ENCODE results near the gene DIAPH2. TPM values are rescaled to one million over a fixed set of nuclear protein-coding genes. Genes with fewer than 3 reads are reported as not detected.

DIAPH2 gene
- total and polyA plus RNA-seq, 2 donors from 2014 or later: 2.1 to 15.0 TPM

GRCh38 chrX:97026406-97026805, 341.8 kb downstream of the DIAPH2 start:
- FAIRE-seq (peak; percentile 17), DNase-seq (peak in 2 of 5 donors; percentile 14 to 19)
- H3K27me3 ChIP-seq (ENCODE audit: control insufficient read depth, insufficient read depth, low read length): no peaks in the 10 kb centered on the region
- H3K9ac ChIP-seq (ENCODE audit: low read length in 3 of 3): no peak overlapping the region
- intact Hi-C loops (cut with DNase I): no loop called here
- H3K4me3 ChIP-seq (ENCODE audit: low read length in 3 of 3): no peak overlapping the region
- no peaks in the 10 kb centered on the region for H3K4me1 ChIP-seq (ENCODE audit: control insufficient read depth in 2 of 3, insufficient read depth in 2 of 3, low read depth in 1 of 3, low read length in 3 of 3)
- no peak for TF ChIP-seq CTCF (IDR thresholded peaks at IDR 0.05; ENCODE audit: borderline replicate concordance, extremely low read depth, insufficient read depth)
- H3K9me3 ChIP-seq (ENCODE audit: control insufficient read depth in 2 of 3, insufficient read depth in 1 of 3, low read length in 3 of 3): no peaks in the 10 kb centered on the region
- no peak overlapping the region for H3K27ac ChIP-seq (ENCODE audit: low read depth in 2 of 2, low read length in 2 of 2)
- no peaks in the 10 kb centered on the region for H3K36me3 ChIP-seq (ENCODE audit: control insufficient read depth in 2 of 3, insufficient read depth in 3 of 3, low read length in 3 of 3)

- FAIRE-seq (no peak), DNase-seq (no peak)
- Histone ChIP-seq H3K4me1 (ENCODE audit: control insufficient read depth in 2 of 3, insufficient read depth in 2 of 3, low read depth in 1 of 3, low read length in 3 of 3) (no peaks in the 10 kb centered on the region), H3K27ac (ENCODE audit: low read depth in 2 of 2, low read length in 2 of 2) (no peak overlapping the region), H3K9me3 (ENCODE audit: control insufficient read depth in 2 of 3, insufficient read depth in 1 of 3, low read length in 3 of 3) (no peaks in the 10 kb centered on the region), H3K27me3 (ENCODE audit: control insufficient read depth, insufficient read depth, low read length) (peaks cover 3% of the 10 kb centered on the region), H3K4me3 (ENCODE audit: low read length in 3 of 3) (no peak overlapping the region), H3K36me3 (ENCODE audit: control insufficient read depth in 2 of 3, insufficient read depth in 3 of 3, low read length in 3 of 3) (no peaks in the 10 kb centered on the region), H3K9ac (ENCODE audit: low read length in 3 of 3) (no peak overlapping the region)
- no peak for TF ChIP-seq CTCF (IDR thresholded peaks at IDR 0.05; ENCODE audit: borderline replicate concordance, extremely low read depth, insufficient read depth)
- intact Hi-C loops (cut with DNase I): no loop called here
These were observed 342.8 kb downstream of the DIAPH2 start for GRCh38 chrX:97027384-97027922.

GRCh38 chrX:97030463-97030862, 345.8 kb downstream of the DIAPH2 start:
- H3K4me1 ChIP-seq (ENCODE audit: control insufficient read depth in 2 of 3, insufficient read depth in 2 of 3, low read depth in 1 of 3, low read length in 3 of 3): no peaks in the 10 kb centered on the region
- no peaks in the 10 kb centered on the region for H3K36me3 ChIP-seq (ENCODE audit: control insufficient read depth in 2 of 3, insufficient read depth in 3 of 3, low read length in 3 of 3)
- H3K27me3 ChIP-seq (ENCODE audit: control insufficient read depth, insufficient read depth, low read length): peaks cover 3% of the 10 kb centered on the region
- no peak overlapping the region for H3K9ac ChIP-seq (ENCODE audit: low read length in 3 of 3)
- no peaks in the 10 kb centered on the region for H3K9me3 ChIP-seq (ENCODE audit: control insufficient read depth in 2 of 3, insufficient read depth in 1 of 3, low read length in 3 of 3)
- no peak overlapping the region for H3K4me3 ChIP-seq (ENCODE audit: low read length in 3 of 3)
- intact Hi-C loops (cut with DNase I): no loop called here
- DNase-seq (no peak), FAIRE-seq (no peak)
- no peak for TF ChIP-seq CTCF (IDR thresholded peaks at IDR 0.05; ENCODE audit: borderline replicate concordance, extremely low read depth, insufficient read depth)
- H3K27ac ChIP-seq (ENCODE audit: low read depth in 2 of 2, low read length in 2 of 2): no peak overlapping the region

- H3K9me3 ChIP-seq (ENCODE audit: control insufficient read depth in 2 of 3, insufficient read depth in 1 of 3, low read length in 3 of 3): no peaks in the 10 kb centered on the region
- no peak overlapping the region for H3K27ac ChIP-seq (ENCODE audit: low read depth in 2 of 2, low read length in 2 of 2)
- H3K4me1 ChIP-seq (ENCODE audit: control insufficient read depth in 2 of 3, insufficient read depth in 2 of 3, low read depth in 1 of 3, low read length in 3 of 3): no peaks in the 10 kb centered on the region
- intact Hi-C loops (cut with DNase I): no loop called here
- FAIRE-seq (no peak), DNase-seq (no peak)
- H3K36me3 ChIP-seq (ENCODE audit: control insufficient read depth in 2 of 3, insufficient read depth in 3 of 3, low read length in 3 of 3): no peaks in the 10 kb centered on the region
- H3K4me3 ChIP-seq (ENCODE audit: low read length in 3 of 3): no peak overlapping the region
- TF ChIP-seq CTCF (IDR thresholded peaks at IDR 0.05; ENCODE audit: borderline replicate concordance, extremely low read depth, insufficient read depth): no peak
- H3K9ac ChIP-seq (ENCODE audit: low read length in 3 of 3): no peak overlapping the region
- H3K27me3 ChIP-seq (ENCODE audit: control insufficient read depth, insufficient read depth, low read length): peaks cover 3% of the 10 kb centered on the region
These were observed 346.3 kb downstream of the DIAPH2 start for GRCh38 chrX:97030947-97031346.
